A549 (cell line): ENCODE measurements around the gene TTC28. TPM values are rescaled to one million over a fixed set of nuclear protein-coding genes. Genes with fewer than 3 reads are reported as not detected.

ENCODE experiments used
- ATAC-seq, 2 experiments: fragments of 200-7000 bp in 1 of 2; fragments of >200 bp in 1 of 2; cut with Nextera tagmentation in 1 of 2; cut with Tn5 transposase in 1 of 2; 3 replicates each; pipeline versions ENCODE4 v1.8.0 to v1.9.1; 2018 to 2020; ENCODE audit warnings: mild to moderate bottlenecking in 1 of 2, moderate library complexity in 1 of 2
- CTCF ChIA-PET: fragments of 300-600 bp; sonication (Branson Sonifier 250); formaldehyde crosslinking; extraction: SDS; loops from one replicate; lab custom pipeline; 2021; ENCODE audit warnings: antibody characterized with exemption, inconsistent platforms; lab: Yijun Ruan, JAX
- POLR2A ChIA-PET: fragments of 350-600 bp; formaldehyde crosslinking; extraction: SDS; loops from one replicate; lab custom pipeline; 2021; ENCODE audit warnings: antibody characterized with exemption, inconsistent platforms; lab: Yijun Ruan, JAX
- DNase-seq, 2 experiments: peaks; one replicate each; pipeline versions ENCODE4 v3.0.0 to v3.0.0-alpha.2; 2011 to 2016; ENCODE audit warnings: low read depth in 1 of 2, low spot score in 1 of 2
- FAIRE-seq: peaks from 2 replicates; lab custom pipeline; 2011; peaks lifted over from hg19 to GRCh38; lab: Jason Lieb, UNC
- H3K27ac ChIP-seq, 2 experiments: fragments of >200 bp; sonication (Bioruptor Twin); formaldehyde crosslinking; 3 replicates each; pipeline ENCODE4 v1.5.1; 2016 to 2017
- H3K4me1 ChIP-seq: fragments of >200 bp; sonication (Bioruptor Twin); formaldehyde crosslinking; 3 replicates; pipeline ENCODE4 v1.6.1; 2016
- H3K4me2 ChIP-seq: fragments of >200 bp; sonication (Bioruptor Twin); formaldehyde crosslinking; 3 replicates; pipeline ENCODE4 v1.6.1; 2016
- H3K4me3 ChIP-seq: fragments of >200 bp; sonication (Bioruptor Twin); formaldehyde crosslinking; 3 replicates; pipeline ENCODE4 v1.5.1; 2016
- H3K9me3 ChIP-seq: fragments of >200 bp; sonication (Bioruptor Twin); formaldehyde crosslinking; 3 replicates; pipeline ENCODE4 v1.6.1; 2016
- CEBPB ChIP-seq, 2 experiments: fragments of >200 bp in 1 of 2; sonication (Bioruptor Twin) in 1 of 2; formaldehyde crosslinking in 1 of 2; IDR thresholded peaks; 2 replicates each; pipeline ENCODE4 v1.6.1; 2012 to 2016
- CHD2 ChIP-seq: fragments of 150-350 bp; IDR thresholded peaks from 2 replicates; pipeline ENCODE4 v1.6.1; 2014; ENCODE audit warnings: low read length; ENCODE audit not compliant: partially characterized antibody
- ESRRA ChIP-seq: fragments of 150-350 bp; IDR thresholded peaks from 2 replicates; pipeline ENCODE4 v1.6.1; 2014; ENCODE audit warnings: mild to moderate bottlenecking, low read length, borderline replicate concordance
- FOSB ChIP-seq: fragments of 250-450 bp; sonication (Bioruptor Pico); IDR thresholded peaks from 2 replicates; pipeline ENCODE4 v1.5.0; 2020; ENCODE audit warnings: mild to moderate bottlenecking, moderate library complexity
- FOSL2 ChIP-seq, 2 experiments: fragments of 450-650 bp in 1 of 2; fragments of >200 bp in 1 of 2; sonication (Bioruptor Twin) in 1 of 2; formaldehyde crosslinking; IDR thresholded peaks; 2 replicates each; pipeline versions ENCODE4 v1.5.0 to v1.6.1; 2016 to 2020; ENCODE audit warnings: mild to moderate bottlenecking in 1 of 2, moderate library complexity in 1 of 2
- FOXS1 ChIP-seq: fragments of 250-450 bp; sonication (Bioruptor Pico); IDR thresholded peaks from 2 replicates; pipeline ENCODE4 v1.5.0; 2020; ENCODE audit warnings: mild to moderate bottlenecking, moderate library complexity
- HDAC2 ChIP-seq: fragments of 200-600 bp; sonication (generic); IDR thresholded peaks from 2 replicates; pipeline ENCODE4 v1.6.1; 2016
- HOXB5 ChIP-seq: fragments of 250-450 bp; sonication (Bioruptor Pico); IDR thresholded peaks from 2 replicates; pipeline ENCODE4 v1.5.0; 2020; ENCODE audit warnings: mild to moderate bottlenecking, moderate library complexity
- JUN ChIP-seq, 2 experiments: fragments of >200 bp; sonication (Bioruptor Twin); formaldehyde crosslinking; IDR thresholded peaks; 2 replicates in 1 of 2; 3 replicates in 1 of 2; pipeline ENCODE4 v1.6.1; 2016 to 2017
- KDM1A ChIP-seq: fragments of 200-600 bp; sonication (generic); IDR thresholded peaks from 2 replicates; pipeline ENCODE4 v1.6.1; 2016; ENCODE audit warnings: low read depth, mild to moderate bottlenecking
- NFE2L2 ChIP-seq: fragments of 150-350 bp; conservative IDR thresholded peaks from 2 replicates; pipeline ENCODE4 v1.6.1; 2014; ENCODE audit warnings: low read length
- NPAS2 ChIP-seq: fragments of 250-450 bp; sonication (Bioruptor Pico); IDR thresholded peaks from 2 replicates; pipeline ENCODE4 v1.8.0; 2022; ENCODE audit warnings: mild to moderate bottlenecking, moderate library complexity, borderline replicate concordance
- NR3C1 ChIP-seq: fragments of >200 bp; sonication (Bioruptor Twin); formaldehyde crosslinking; IDR thresholded peaks from 3 replicates; pipeline ENCODE4 v1.6.1; 2017
- POLR2AphosphoS2 ChIP-seq: conservative IDR thresholded peaks from 2 replicates; pipeline ENCODE4 v1.6.1; 2012; ENCODE audit warnings: low read length, improper control_type of control experiment, inconsistent platforms
- RAD21 ChIP-seq, 2 experiments: fragments of >200 bp in 1 of 2; sonication (Bioruptor Twin) in 1 of 2; formaldehyde crosslinking in 1 of 2; IDR thresholded peaks in 1 of 2; conservative IDR thresholded peaks in 1 of 2; 2 replicates in 1 of 2; 3 replicates in 1 of 2; pipeline ENCODE4 v1.6.1; 2012 to 2018; ENCODE audit warnings: inconsistent platforms in 1 of 2
- RNF2 ChIP-seq: fragments of 200-600 bp; sonication (generic); IDR thresholded peaks from 2 replicates; pipeline ENCODE4 v1.6.1; 2016; ENCODE audit warnings: low read depth, mild to moderate bottlenecking, antibody characterized with exemption, moderate library complexity, borderline replicate concordance
- SMC3 ChIP-seq: fragments of >200 bp; sonication (Bioruptor Twin); formaldehyde crosslinking; IDR thresholded peaks from 3 replicates; pipeline ENCODE4 v1.6.1; 2018; ENCODE audit warnings: inconsistent platforms
- TFCP2L1 ChIP-seq: fragments of 250-450 bp; sonication (Bioruptor Pico); IDR thresholded peaks from 2 replicates; pipeline ENCODE4 v1.5.0; 2021; ENCODE audit warnings: mild to moderate bottlenecking
- TP53 ChIP-seq: fragments of 250-450 bp; sonication (Bioruptor Pico); IDR thresholded peaks from 2 replicates; pipeline ENCODE4 v1.5.0; 2021; ENCODE audit warnings: mild to moderate bottlenecking, moderate library complexity
- WGBS: methylation state at CpG from one replicate; pipeline ENCODE4 v1.1.6; 2017; ENCODE audit errors: missing lambda C conversion rate; 5-methylcytosine and 5-hydroxymethylcytosine counted together
- polyA plus RNA-seq, 4 experiments: library from polyadenylated mRNA; depleted of rRNA in 3 of 4; stranded (reverse); fragments of >200 nt; fragmentation: RNase III in 1 of 4; extraction: RNeasy Plus Mini Kit Qiagen cat#74134 plus additional on column Dnase treatment in 1 of 4; gene quantifications; 2 replicates in 3 of 4; 3 replicates in 1 of 4; pipeline ENCODE4 v1.2.3, GENCODE V29; 2011 to 2017
- TF ChIP-seq, protein P1 (sequence below): fragments of >200 bp; sonication (Bioruptor Twin); formaldehyde crosslinking; IDR thresholded peaks from 3 replicates; pipeline ENCODE4 v1.5.1; 2016
- TF ChIP-seq, protein P2 (sequence below): fragments of >200 bp; sonication (Bioruptor Twin); formaldehyde crosslinking; IDR thresholded peaks from 2 replicates; pipeline ENCODE4 v1.6.1; 2016
- TF ChIP-seq, protein P3 (sequence below): IDR thresholded peaks from 2 replicates; pipeline ENCODE4 v1.6.1; 2012; ENCODE audit warnings: low read depth, borderline replicate concordance
- TF ChIP-seq, protein P4 (sequence below): fragments of 250-450 bp; sonication (Bioruptor Pico); IDR thresholded peaks from 2 replicates; pipeline ENCODE4 v1.5.0; 2021; ENCODE audit warnings: mild to moderate bottlenecking, moderate library complexity, borderline replicate concordance
- TF ChIP-seq, protein P5 (sequence below): IDR thresholded peaks from 2 replicates; pipeline ENCODE4 v1.6.1; 2012
- TF ChIP-seq, protein P6 (sequence below): fragments of >200 bp; sonication (Bioruptor Twin); formaldehyde crosslinking; IDR thresholded peaks from 3 replicates; pipeline ENCODE4 v1.6.1; 2016

Gene TTC28
- polyA plus RNA-seq, 2 of the 4 experiments (the other 2 are of a cell fraction) = 2.6 to 3.8 TPM

DNA sequence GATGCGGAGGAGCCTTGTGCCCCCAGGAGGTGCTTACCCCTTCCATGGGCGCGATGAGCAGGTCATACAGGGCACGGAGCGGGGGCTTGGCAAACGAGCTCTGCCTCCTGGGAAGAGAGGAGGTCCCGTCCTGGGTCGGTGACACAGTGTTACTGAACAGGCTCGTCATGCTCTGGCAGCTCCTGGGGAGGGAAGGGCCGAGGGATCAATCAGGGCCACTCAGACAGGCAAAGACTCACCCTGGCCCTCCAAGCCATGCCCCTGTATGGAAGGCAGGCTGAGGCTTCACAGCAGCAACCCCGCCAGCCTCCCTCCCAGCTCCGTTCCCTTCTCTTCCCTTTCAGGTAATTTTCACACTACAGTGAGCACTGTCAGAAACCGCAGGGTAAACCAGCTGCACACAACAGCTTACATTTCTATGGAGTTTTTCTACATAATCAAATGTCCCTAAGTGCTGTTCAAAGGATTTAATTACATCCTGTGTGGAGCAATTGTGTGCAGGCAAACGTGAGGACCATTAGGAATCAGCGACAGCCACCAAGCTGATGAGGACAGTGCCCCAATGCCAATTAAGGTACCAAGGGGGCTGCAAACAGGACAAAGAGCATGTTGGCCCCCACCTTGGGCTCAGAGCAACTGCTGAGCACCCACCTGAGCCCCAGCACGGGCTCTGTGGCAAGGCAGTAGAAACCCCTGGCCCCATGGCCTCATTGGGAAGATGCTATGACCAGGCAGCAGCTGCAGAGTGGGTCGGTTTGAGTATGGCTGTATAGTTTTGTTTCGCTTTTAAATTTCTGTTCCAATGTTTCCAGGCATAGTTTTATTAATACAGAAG lies 665.2 kb downstream of the TTC28 start:
- Histone ChIP-seq H3K4me1 (no peaks in the 10 kb centered on the region), H3K27ac (no peak overlapping the region), H3K4me3 (no peak overlapping the region), H3K9me3 (no peaks in the 10 kb centered on the region), H3K4me2 (no peak overlapping the region)
- 80% methylated on average over 8 of the region's 18 CpGs for WGBS
- CTCF ChIA-PET = interaction anchor here (1.6 kb wide), 1 partner anchor 134 kb away, joined by 5 read pairs; no protein-coding TSS in a partner anchor
- ATAC-seq = no peak
- POLR2A ChIA-PET = no interaction called here
- DNase-seq = no peak
- no peak for FAIRE-seq
- TF ChIP-seq FOXS1 (CRISPR knock-in tag) (no peak), TP53 (CRISPR knock-in tag) (no peak), HDAC2 (no peak), CHD2 (no peak), HOXB5 (no peak), KDM1A (no peak), CEBPB (IDR thresholded peaks at IDR 0.05) (no peak), RNF2 (no peak)
- TF ChIP-seq, protein P1, sequence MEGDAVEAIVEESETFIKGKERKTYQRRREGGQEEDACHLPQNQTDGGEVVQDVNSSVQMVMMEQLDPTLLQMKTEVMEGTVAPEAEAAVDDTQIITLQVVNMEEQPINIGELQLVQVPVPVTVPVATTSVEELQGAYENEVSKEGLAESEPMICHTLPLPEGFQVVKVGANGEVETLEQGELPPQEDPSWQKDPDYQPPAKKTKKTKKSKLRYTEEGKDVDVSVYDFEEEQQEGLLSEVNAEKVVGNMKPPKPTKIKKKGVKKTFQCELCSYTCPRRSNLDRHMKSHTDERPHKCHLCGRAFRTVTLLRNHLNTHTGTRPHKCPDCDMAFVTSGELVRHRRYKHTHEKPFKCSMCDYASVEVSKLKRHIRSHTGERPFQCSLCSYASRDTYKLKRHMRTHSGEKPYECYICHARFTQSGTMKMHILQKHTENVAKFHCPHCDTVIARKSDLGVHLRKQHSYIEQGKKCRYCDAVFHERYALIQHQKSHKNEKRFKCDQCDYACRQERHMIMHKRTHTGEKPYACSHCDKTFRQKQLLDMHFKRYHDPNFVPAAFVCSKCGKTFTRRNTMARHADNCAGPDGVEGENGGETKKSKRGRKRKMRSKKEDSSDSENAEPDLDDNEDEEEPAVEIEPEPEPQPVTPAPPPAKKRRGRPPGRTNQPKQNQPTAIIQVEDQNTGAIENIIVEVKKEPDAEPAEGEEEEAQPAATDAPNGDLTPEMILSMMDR = no peak
- TF ChIP-seq, protein P2, sequence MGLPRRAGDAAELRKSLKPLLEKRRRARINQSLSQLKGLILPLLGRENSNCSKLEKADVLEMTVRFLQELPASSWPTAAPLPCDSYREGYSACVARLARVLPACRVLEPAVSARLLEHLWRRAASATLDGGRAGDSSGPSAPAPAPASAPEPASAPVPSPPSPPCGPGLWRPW = no peak
- TF ChIP-seq, protein P3, sequence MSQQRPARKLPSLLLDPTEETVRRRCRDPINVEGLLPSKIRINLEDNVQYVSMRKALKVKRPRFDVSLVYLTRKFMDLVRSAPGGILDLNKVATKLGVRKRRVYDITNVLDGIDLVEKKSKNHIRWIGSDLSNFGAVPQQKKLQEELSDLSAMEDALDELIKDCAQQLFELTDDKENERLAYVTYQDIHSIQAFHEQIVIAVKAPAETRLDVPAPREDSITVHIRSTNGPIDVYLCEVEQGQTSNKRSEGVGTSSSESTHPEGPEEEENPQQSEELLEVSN = no peak
- TF ChIP-seq, protein P4, sequence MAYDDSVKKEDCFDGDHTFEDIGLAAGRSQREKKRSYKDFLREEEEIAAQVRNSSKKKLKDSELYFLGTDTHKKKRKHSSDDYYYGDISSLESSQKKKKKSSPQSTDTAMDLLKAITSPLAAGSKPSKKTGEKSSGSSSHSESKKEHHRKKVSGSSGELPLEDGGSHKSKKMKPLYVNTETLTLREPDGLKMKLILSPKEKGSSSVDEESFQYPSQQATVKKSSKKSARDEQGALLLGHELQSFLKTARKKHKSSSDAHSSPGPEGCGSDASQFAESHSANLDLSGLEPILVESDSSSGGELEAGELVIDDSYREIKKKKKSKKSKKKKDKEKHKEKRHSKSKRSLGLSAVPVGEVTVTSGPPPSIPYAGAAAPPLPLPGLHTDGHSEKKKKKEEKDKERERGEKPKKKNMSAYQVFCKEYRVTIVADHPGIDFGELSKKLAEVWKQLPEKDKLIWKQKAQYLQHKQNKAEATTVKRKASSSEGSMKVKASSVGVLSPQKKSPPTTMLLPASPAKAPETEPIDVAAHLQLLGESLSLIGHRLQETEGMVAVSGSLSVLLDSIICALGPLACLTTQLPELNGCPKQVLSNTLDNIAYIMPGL (CRISPR knock-in tag) = no peak

DNA sequence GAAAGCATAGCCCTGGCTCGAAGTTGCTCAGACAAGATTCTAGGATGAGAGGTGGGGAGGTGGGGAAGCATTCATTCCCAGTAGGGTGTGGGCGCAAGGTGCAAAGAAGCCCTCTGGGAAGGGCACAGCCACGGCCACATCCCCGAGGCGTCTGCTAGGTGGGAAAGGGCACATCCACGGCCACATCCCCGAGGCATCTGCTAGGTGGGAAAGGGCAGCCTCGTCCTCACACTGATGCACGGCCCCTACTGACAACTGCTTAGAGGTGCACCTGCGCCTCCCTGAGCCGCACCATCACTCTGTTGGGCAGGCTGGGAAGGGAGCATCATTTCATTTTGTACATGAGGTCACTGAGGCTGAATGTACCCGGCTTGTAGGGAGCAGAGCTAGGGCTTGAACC lies 666.0 kb downstream of the TTC28 start:
- WGBS = 76% methylated on average over 7 of the region's 12 CpGs
- 0 out of 3 replicates have a peak, but pooled peaks cover 2% of the 10 kb centered on the region for H3K4me1 ChIP-seq
- ChIA-PET CTCF (no interaction called here), POLR2A (no interaction called here)
- H3K27ac ChIP-seq = no peak overlapping the region
- ATAC-seq (no peak), FAIRE-seq (no peak), DNase-seq (no peak)
- no peak for TF ChIP-seq ESRRA
- TF ChIP-seq, protein P5, sequence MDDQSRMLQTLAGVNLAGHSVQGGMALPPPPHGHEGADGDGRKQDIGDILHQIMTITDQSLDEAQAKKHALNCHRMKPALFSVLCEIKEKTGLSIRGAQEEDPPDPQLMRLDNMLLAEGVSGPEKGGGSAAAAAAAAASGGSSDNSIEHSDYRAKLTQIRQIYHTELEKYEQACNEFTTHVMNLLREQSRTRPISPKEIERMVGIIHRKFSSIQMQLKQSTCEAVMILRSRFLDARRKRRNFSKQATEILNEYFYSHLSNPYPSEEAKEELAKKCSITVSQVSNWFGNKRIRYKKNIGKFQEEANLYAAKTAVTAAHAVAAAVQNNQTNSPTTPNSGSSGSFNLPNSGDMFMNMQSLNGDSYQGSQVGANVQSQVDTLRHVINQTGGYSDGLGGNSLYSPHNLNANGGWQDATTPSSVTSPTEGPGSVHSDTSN = no peak
- TF ChIP-seq FOSL2 (IDR thresholded peaks at IDR 0.05) = no peak
- no peak for TF ChIP-seq FOSL2 (CRISPR knock-in tag; IDR thresholded peaks at IDR 0.05)
- no peak for TF ChIP-seq FOXS1 (CRISPR knock-in tag)
- TF ChIP-seq, protein P6, sequence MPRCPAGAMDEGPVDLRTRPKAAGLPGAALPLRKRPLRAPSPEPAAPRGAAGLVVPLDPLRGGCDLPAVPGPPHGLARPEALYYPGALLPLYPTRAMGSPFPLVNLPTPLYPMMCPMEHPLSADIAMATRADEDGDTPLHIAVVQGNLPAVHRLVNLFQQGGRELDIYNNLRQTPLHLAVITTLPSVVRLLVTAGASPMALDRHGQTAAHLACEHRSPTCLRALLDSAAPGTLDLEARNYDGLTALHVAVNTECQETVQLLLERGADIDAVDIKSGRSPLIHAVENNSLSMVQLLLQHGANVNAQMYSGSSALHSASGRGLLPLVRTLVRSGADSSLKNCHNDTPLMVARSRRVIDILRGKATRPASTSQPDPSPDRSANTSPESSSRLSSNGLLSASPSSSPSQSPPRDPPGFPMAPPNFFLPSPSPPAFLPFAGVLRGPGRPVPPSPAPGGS = no peak
- TF ChIP-seq TFCP2L1 = no peak
- TF ChIP-seq FOSB (CRISPR knock-in tag) = no peak
- no peak for TF ChIP-seq NR3C1
- TF ChIP-seq HOXB5 = no peak
- TF ChIP-seq JUN (IDR thresholded peaks at IDR 0.05) = no peak
- TF ChIP-seq NFE2L2 = no peak
- TF ChIP-seq TP53 (CRISPR knock-in tag) = no peak
- TF ChIP-seq, protein P2 = no peak
- TF ChIP-seq RAD21 (conservative IDR thresholded peaks at IDR 0.05 in 1 of 2, IDR thresholded peaks at IDR 0.05 in 1 of 2) = no peak
- no peak for TF ChIP-seq CHD2
- TF ChIP-seq NPAS2 (CRISPR knock-in tag) = no peak
- TF ChIP-seq POLR2AphosphoS2 = no peak
- no peak for TF ChIP-seq SMC3
- H3K4me3 ChIP-seq = no peak overlapping the region
- no peak overlapping the region for H3K4me2 ChIP-seq
- no peaks in the 10 kb centered on the region for H3K9me3 ChIP-seq
